Measurements from ENCODE around the gene LUC7L. TPM values are rescaled to one million over a fixed set of nuclear protein-coding genes. Genes with fewer than 3 reads are reported as not detected.
"Not testable (repeated sequence)": the region's sequence is repeated elsewhere in the genome, so short reads cannot be mapped to it uniquely, and the experiment has no call there.

The LUC7L gene
- total RNA-seq, 4 donors from 2014 or later = 47.6 to 118 (median 93.9) TPM

GRCh38 chr16:160691-161190 is 68.5 kb downstream of the LUC7L start:
- no peaks in the 10 kb centered on the region for H3K36me3 ChIP-seq
- peaks cover 0 to 9% of the 10 kb centered on the region in 2 donors for H3K4me1 ChIP-seq
- H3K4me3 ChIP-seq = no peak overlapping the region
- intact Hi-C loops (cut with DNase I; ENCODE audit: low total_unique reads) = no loop called here
- DNase-seq = no peak
- peaks cover 7 to 16% of the 10 kb centered on the region in 2 donors for H3K27me3 ChIP-seq
- no peak overlapping the region for H3K27ac ChIP-seq
- no peaks in the 10 kb centered on the region for H3K9me3 ChIP-seq
- TF ChIP-seq CTCF (IDR thresholded peaks at IDR 0.05) (no peak), POLR2A (IDR thresholded peaks at IDR 0.05) (no peak)

GRCh38 chr16:160242-160641 is 69.0 kb downstream of the LUC7L start:
- H3K4me1 ChIP-seq; H3K36me3 ChIP-seq; H3K4me3 ChIP-seq; H3K27ac ChIP-seq; intact Hi-C loops (cut with DNase I; ENCODE audit: low total_unique reads); H3K9me3 ChIP-seq; DNase-seq: not testable (repeated sequence)
- peaks cover 2 to 13% of the 10 kb centered on the region in 2 donors for H3K27me3 ChIP-seq

- TF ChIP-seq POLR2A (IDR thresholded peaks at IDR 0.05) = no peak
- TF ChIP-seq CTCF (IDR thresholded peaks at IDR 0.05) = no peak
- H3K27me3 ChIP-seq = peaks cover 4 to 19% of the 10 kb centered on the region in 2 donors
- intact Hi-C loops (cut with DNase I; ENCODE audit: low total_unique reads) = no loop called here
Measured at GRCh38 chr16:159136-159849, 70.0 kb downstream of the LUC7L start.

GRCh38 chr16:155031-155398 is 74.2 kb downstream of the LUC7L start:
- Histone ChIP-seq H3K4me3 (no peak overlapping the region), H3K36me3 (no peaks in the 10 kb centered on the region), H3K27ac (no peak overlapping the region), H3K9me3 (no peaks in the 10 kb centered on the region), H3K27me3 (peaks cover 5 to 20% of the 10 kb centered on the region in 2 donors), H3K4me1 (peaks cover 0 to 6% of the 10 kb centered on the region in 2 donors)
- intact Hi-C loops (cut with DNase I; ENCODE audit: low total_unique reads) = no loop called here
- no peak for DNase-seq
- TF ChIP-seq POLR2A (IDR thresholded peaks at IDR 0.05) (no peak), CTCF (IDR thresholded peaks at IDR 0.05) (no peak)

More at GRCh38 chr16:159136-159849, 70.0 kb downstream of the LUC7L start:
- Histone ChIP-seq H3K9me3 (no peaks in the 10 kb centered on the region), H3K27ac (no peak overlapping the region), H3K4me3 (no peak overlapping the region), H3K36me3 (no peaks in the 10 kb centered on the region), H3K4me1 (peaks cover 0 to 4% of the 10 kb centered on the region in 2 donors)
- no peak for DNase-seq

GRCh38 chr16:154217-155030 is 74.8 kb downstream of the LUC7L start:
- Histone ChIP-seq H3K4me3 (peak overlapping the region; percentile 15 to 32), H3K27ac (peak overlapping the region in 1 of 2 donors; percentile 50), H3K27me3 (peaks cover 5 to 20% of the 10 kb centered on the region in 2 donors), H3K4me1 (peaks cover 0 to 6% of the 10 kb centered on the region in 2 donors), H3K36me3 (no peaks in the 10 kb centered on the region), H3K9me3 (no peaks in the 10 kb centered on the region)
- intact Hi-C loops (cut with DNase I; ENCODE audit: low total_unique reads) = no loop called here
- TF ChIP-seq POLR2A (IDR thresholded peaks at IDR 0.05) (no peak), CTCF (IDR thresholded peaks at IDR 0.05) (no peak)
- DNase-seq = no peak

GRCh38 chr16:153550-154216 is 75.6 kb downstream of the LUC7L start:
- DNase-seq; intact Hi-C loops (cut with DNase I; ENCODE audit: low total_unique reads); H3K36me3 ChIP-seq; H3K27ac ChIP-seq; H3K4me3 ChIP-seq; H3K4me1 ChIP-seq; H3K9me3 ChIP-seq: not testable (repeated sequence)
- H3K27me3 ChIP-seq = peaks cover 5 to 20% of the 10 kb centered on the region in 2 donors

GRCh38 chr16:153129-153521 is 76.1 kb downstream of the LUC7L start:
- H3K36me3 ChIP-seq; H3K27ac ChIP-seq; H3K9me3 ChIP-seq; intact Hi-C loops (cut with DNase I; ENCODE audit: low total_unique reads); H3K4me3 ChIP-seq; DNase-seq; H3K4me1 ChIP-seq: not testable (repeated sequence)
- peaks cover 5 to 20% of the 10 kb centered on the region in 2 donors for H3K27me3 ChIP-seq

Data from uterus (tissue), 4 donors.